ENCODE data around the gene SLC5A9.

SLC5A9 gene

GRCh38 chr1:48222501-48223242 lies at the start of gene SLC5A9:
SLC5A9 (plus strand) TSS chr1:48222716; CDS start chr1:48222737, 21 bp downstream.
- no peak for DNase-seq (ENCODE audit: low read depth)
- TF ChIP-seq CTCF (IDR thresholded peaks at IDR 0.05; ENCODE audit: control insufficient read depth, extremely low read depth, insufficient read depth) = no peak
- no peak within 1 kb of the TSS for H3K4me3 ChIP-seq (ENCODE audit: low read depth, low read length)

DNA sequence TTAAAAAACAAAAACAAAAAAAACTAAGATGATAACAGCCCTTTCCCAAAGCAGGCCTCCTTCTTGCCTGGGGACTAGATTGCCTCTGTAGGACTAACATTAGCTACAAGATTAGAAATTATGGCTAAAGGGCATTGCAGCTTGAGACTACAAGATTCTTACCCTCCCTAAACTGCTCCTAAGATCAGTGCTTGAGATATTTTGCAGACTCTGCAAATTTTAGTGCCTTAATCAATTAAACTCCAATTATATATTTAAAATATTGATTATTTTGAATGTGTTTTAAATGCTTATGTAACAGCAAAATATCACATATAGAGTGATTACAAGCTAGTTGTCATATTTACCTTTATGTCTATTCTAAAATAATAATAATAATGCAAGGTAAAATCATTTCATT lies 47.4 kb upstream of the SLC5A9 start:
- TF ChIP-seq CTCF (IDR thresholded peaks at IDR 0.05; ENCODE audit: control insufficient read depth, extremely low read depth, insufficient read depth) = no peak
- DNase-seq (ENCODE audit: low read depth) = no peak
- no peak overlapping the region for H3K4me3 ChIP-seq (ENCODE audit: low read depth, low read length)

GRCh38 chr1:48177257-48177656 lies 45.3 kb upstream of the SLC5A9 start:
- DNase-seq (ENCODE audit: low read depth) = no peak
- TF ChIP-seq CTCF (IDR thresholded peaks at IDR 0.05; ENCODE audit: control insufficient read depth, extremely low read depth, insufficient read depth) = no peak
- H3K4me3 ChIP-seq (ENCODE audit: low read depth, low read length) = no peak overlapping the region

- TF ChIP-seq CTCF (IDR thresholded peaks at IDR 0.05; ENCODE audit: control insufficient read depth, extremely low read depth, insufficient read depth) = no peak
- DNase-seq (ENCODE audit: low read depth) = no peak
- H3K4me3 ChIP-seq (ENCODE audit: low read depth, low read length) = no peak overlapping the region
Observed at GRCh38 chr1:48181669-48182367, 40.7 kb upstream of the SLC5A9 start.

DNA sequence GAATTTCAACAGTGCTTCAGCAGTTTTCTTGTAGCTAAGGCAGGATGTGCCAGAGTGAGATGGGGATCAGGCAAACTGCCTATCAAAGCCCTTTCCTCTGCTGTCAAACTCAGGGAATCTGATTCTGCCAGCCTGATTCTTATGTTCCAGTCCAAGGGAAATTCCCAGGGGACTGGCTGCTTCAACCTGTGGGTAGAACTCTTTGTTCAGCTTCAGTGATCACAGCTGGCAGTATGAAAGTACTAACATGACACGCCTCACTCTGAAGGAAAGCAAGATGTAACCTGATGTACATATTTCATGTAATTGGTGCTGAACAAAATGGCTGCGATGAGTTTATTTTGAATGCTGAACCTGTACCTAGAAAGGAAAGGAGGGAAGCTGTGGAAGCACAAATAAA lies 40.1 kb upstream of the SLC5A9 start:
- no peak for TF ChIP-seq CTCF (IDR thresholded peaks at IDR 0.05; ENCODE audit: control insufficient read depth, extremely low read depth, insufficient read depth)
- H3K4me3 ChIP-seq (ENCODE audit: low read depth, low read length) = no peak overlapping the region
- DNase-seq (ENCODE audit: low read depth) = no peak

- no peak overlapping the region for H3K4me3 ChIP-seq (ENCODE audit: low read depth, low read length)
- DNase-seq (ENCODE audit: low read depth) = no peak
Observed at GRCh38 chr1:48186306-48186839, 36.1 kb upstream of the SLC5A9 start.

More at GRCh38 chr1:48186306-48186839, 36.1 kb upstream of the SLC5A9 start:
- TF ChIP-seq CTCF (IDR thresholded peaks at IDR 0.05; ENCODE audit: control insufficient read depth, extremely low read depth, insufficient read depth) = no peak
